GM12864 (cell line): ENCODE data around the gene ISCU.

Experiments
- DNase-seq: peaks from one replicate; pipeline ENCODE4 v3.0.0-alpha.2; 2011; ENCODE audit warnings: low read depth
- H3K4me3 ChIP-seq: 2 replicates; pipeline ENCODE4 v1.5.1; 2011; ENCODE audit warnings: mild to moderate bottlenecking, low read depth, low read length, control low read depth
- TF ChIP-seq, protein P1 (sequence below): IDR thresholded peaks from 2 replicates; pipeline ENCODE4 v1.5.1; 2011; ENCODE audit warnings: low read depth, mild to moderate bottlenecking, moderate library complexity, low read length, control low read depth, inconsistent platforms; ENCODE audit errors: missing control alignments

Gene ISCU

DNA sequence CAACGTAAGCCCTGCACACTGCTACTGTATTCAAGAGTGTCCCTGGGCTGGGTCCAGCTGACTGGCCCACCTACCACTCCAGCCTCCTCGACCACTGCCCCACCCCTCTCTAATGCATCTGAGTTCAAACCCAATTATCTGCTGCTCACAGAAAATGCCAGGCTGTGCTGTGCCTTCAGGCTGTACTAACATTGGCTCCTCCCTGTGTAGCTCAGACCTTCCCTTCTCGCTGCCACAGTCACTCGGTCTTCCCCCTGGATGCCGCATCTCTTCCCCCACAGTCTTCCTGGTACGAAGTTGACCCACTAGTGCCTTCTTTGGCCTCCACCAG lies 35.3 kb upstream of the ISCU start:
- no peak overlapping the region for H3K4me3 ChIP-seq
- TF ChIP-seq, protein P1, sequence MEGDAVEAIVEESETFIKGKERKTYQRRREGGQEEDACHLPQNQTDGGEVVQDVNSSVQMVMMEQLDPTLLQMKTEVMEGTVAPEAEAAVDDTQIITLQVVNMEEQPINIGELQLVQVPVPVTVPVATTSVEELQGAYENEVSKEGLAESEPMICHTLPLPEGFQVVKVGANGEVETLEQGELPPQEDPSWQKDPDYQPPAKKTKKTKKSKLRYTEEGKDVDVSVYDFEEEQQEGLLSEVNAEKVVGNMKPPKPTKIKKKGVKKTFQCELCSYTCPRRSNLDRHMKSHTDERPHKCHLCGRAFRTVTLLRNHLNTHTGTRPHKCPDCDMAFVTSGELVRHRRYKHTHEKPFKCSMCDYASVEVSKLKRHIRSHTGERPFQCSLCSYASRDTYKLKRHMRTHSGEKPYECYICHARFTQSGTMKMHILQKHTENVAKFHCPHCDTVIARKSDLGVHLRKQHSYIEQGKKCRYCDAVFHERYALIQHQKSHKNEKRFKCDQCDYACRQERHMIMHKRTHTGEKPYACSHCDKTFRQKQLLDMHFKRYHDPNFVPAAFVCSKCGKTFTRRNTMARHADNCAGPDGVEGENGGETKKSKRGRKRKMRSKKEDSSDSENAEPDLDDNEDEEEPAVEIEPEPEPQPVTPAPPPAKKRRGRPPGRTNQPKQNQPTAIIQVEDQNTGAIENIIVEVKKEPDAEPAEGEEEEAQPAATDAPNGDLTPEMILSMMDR: no peak
- DNase-seq: no peak

DNA sequence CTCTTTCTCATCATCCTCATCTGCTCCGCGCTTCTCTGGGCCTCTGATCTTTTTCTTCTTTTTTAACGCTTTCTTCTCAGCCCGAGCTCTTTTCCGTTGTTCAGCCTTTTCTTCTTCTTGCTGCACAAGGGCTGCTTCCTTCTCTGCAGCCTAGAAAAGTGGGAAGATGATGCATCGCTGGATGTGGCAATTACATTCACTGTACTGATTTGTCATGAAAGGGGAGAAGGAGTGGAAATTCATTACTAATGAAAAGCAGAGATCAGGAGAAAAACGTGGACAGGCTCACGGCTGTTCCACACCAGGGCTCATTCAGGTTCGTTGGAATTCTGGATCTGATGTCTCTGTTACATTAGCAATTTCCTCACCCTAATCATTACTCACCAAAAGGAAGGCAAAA lies 32.2 kb upstream of the ISCU start:
- DNase-seq: no peak
- H3K4me3 ChIP-seq: no peak overlapping the region
- TF ChIP-seq, protein P1: no peak

DNA sequence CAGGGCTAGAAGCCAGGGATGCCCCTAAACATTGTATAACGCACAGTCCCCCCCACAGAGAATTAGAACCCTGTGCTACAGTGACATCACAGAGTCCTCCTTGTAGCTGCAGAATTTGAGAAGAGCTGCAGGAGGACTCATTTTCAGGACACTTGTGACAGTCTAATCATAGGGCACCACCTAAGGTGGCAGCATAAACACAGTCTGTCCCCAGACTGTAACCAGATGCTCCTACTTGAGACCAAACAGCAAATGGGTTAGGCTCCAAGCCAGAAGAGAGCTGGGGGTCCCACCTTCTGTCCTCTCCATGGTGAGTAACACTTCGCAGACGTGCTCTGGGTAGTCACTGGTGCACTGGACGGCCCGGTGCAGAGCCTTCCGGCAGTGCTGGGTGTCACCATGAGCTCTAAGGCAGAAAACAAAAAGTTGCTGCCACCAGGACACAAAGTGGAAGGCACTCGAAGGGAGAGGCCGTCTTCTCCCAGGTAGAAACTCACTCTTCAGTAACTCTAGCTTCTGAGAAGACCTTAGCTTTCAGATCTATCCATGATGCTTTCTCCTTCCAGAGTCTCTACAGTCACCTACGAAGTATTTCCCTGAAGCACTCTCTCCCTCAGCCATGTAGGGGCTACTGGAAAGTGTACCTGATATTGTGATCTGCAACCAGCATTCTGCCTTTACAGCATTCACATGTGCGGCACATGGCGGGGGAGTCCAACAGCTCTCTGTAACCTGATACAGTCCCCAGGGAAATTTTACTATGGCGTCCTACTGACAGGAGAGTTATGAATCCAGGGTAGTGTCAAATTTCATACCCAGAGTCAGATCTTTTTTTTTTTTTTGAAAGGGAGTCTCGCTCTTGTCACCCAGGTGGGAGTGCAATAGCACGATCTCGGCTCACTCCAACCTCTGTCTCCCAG lies 30.2 kb upstream of the ISCU start:
- H3K4me3 ChIP-seq: no peak overlapping the region
- no peak for DNase-seq
- TF ChIP-seq, protein P1: no peak

DNA sequence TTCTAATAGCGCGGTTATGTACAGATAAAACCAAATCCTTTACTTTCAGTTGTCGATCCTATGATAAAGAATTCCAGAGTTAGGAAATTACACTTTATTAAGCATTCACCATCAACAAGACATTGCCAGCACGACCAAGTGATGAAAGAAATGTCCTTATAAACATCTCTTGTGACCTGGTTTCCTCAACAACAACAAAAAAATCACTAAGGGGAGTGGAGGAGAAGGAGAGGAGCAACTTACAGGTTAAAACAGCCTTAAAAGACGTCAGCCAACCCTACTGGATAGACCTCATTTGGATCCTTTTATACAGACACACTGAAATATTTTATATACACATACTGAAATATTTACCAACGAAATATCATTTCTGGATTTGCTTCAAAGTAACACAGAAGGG lies 24.2 kb upstream of the ISCU start:
- H3K4me3 ChIP-seq: no peak overlapping the region
- no peak for DNase-seq
- TF ChIP-seq, protein P1: no peak

DNA sequence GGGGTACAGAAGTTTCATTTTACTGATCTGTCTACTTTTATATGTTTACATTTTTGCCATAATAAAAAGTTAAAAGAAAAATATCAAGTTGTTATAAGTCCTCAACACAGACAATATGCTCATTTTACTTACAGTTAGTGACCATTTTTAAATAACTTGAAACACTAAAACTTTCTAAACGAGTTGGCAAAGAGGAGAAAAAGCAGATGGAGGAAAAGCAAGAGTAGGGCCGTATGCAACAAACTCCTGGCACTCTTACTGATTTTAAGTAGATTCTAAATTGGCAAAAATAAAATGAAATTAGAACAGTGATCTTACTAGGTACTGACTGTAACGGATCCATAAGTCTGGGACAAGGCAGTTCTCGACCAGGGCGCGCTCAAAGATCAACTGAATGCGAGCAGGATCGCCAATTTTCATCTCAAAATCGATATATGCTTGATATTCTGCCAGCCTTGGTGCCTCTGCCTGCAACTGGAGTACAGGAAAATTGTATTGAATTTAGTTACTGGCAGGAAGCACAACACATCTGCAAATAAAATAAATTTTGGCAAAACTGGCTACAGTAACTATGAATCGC lies 23.7 kb upstream of the ISCU start:
- DNase-seq: no peak
- TF ChIP-seq, protein P1: no peak
- H3K4me3 ChIP-seq: no peak overlapping the region

DNA sequence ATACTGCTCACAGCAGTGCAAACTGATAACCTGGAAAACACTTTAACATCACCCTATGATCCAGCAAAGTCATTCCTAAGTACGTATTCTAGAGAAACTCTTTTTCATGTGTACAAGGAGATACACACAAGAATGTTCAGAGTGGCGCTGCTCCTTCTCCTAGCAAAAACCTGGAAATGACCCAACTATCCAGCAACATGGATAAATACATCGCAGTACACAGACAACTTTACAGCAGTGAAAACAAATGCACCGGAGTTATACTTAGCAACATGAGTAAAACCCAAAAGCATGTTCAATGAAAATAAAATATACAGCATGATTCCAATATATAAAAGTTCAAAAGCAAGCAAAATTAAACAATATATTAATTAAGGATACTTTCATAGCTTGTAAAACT lies 20.1 kb upstream of the ISCU start:
- DNase-seq: no peak
- TF ChIP-seq, protein P1: no peak
- H3K4me3 ChIP-seq: no peak overlapping the region; the same call in 1 of the 2 replicates
